ENCODE measurements around the gene KLHL18.

DNA sequence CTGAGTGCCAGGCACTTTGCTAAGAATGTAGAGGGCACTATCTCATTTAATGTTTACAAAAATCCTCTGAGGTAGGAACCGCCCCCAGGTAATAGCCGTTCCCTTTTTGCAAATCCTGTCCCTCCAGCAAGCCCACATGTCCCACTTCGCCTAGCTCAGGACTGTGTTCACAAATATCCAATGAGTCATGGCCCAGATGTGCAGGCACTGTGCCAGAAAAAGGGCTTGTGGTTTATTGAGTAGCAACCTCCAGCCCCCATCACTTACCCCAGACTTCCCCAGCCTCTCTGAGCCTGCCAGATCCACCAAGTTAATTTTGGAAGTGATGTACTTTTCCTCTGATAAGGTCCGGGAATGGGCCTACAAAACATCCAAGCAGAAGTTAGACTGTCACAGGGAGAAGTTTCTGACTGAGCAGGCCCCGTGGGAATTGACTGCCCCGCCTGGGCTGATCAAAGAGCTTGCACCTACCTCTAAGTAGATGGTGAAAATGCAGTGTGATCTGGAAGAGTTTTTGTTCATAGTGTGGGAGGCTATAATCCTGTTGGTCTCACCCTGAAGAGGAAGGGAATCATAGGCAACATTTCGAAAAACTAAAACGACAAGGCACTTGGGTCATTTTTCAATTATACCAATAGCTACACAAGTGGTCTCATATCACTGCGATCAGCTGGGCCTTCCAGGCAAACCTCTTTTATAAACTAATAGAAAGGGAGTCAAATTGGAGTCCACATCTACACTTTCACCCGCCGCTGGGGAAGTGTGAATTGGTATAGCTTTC lies 15.8 kb upstream of the KLHL18 start:
- TF ChIP-seq POLR2A (IDR thresholded peaks at IDR 0.05; ENCODE audit: low read length) (no peak), GATA1 (IDR thresholded peaks at IDR 0.05; ENCODE audit: low read depth, low read length) (no peak)
